Endothelial cell of umbilical vein (primary cell): Measurements from ENCODE around the gene EYS. TPM values are rescaled to one million over a fixed set of nuclear protein-coding genes. Genes with fewer than 3 reads are reported as not detected.

Experiments
- BruUV-seq: library from RNA; stranded (reverse); fragments of 400-500 nt; replicated peaks from 2 replicates; lab custom pipeline; 2021; lab: Mats Ljungman, UMichigan
- CTCF ChIA-PET: fragments of 300-600, 350-600 bp; sonication (Branson Sonifier 250); formaldehyde crosslinking; loops from one replicate; lab custom pipeline; 2021; ENCODE audit warnings: antibody characterized with exemption, inconsistent platforms; lab: Charles Lee
- POLR2A ChIA-PET: fragments of 300-600, 350-600 bp; sonication (Branson Sonifier 250); formaldehyde crosslinking; loops from one replicate; lab custom pipeline; 2021; ENCODE audit warnings: antibody characterized with exemption, inconsistent platforms; lab: Charles Lee
- DNase-seq: peaks from one replicate; pipeline ENCODE4 v3.0.0-alpha.2; 2011; ENCODE audit warnings: low read depth, low spot score
- FAIRE-seq: peaks from 2 replicates; lab custom pipeline; 2011; peaks lifted over from hg19 to GRCh38; lab: Jason Lieb, UNC
- H2AFZ ChIP-seq: 2 replicates; pipeline ENCODE4 v1.6.0; 2012; ENCODE audit warnings: low read depth, low read length, control low read depth, inconsistent platforms
- H3K27ac ChIP-seq: 2 replicates; pipeline ENCODE4 v1.5.1; 2011; ENCODE audit warnings: low read depth, mild to moderate bottlenecking, control low read depth, low read length, moderate library complexity; ENCODE audit not compliant: insufficient read depth
- H3K27me3 ChIP-seq, 2 experiments: 2 replicates each; pipeline versions ENCODE4 v1.6.0 to v1.6.1; 2011; ENCODE audit warnings: low read length in 2 of 2, mixed read lengths in 1 of 2; ENCODE audit not compliant: control insufficient read depth in 2 of 2, insufficient read depth in 2 of 2
- H3K36me3 ChIP-seq, 2 experiments: 2 replicates in 1 of 2; 3 replicates in 1 of 2; pipeline ENCODE4 v1.5.1; 2011; ENCODE audit warnings: low read length in 2 of 2, mild to moderate bottlenecking in 1 of 2, moderate library complexity in 1 of 2; ENCODE audit not compliant: control insufficient read depth in 2 of 2, insufficient read depth in 2 of 2; ENCODE audit errors: extremely low read depth in 1 of 2
- H3K4me1 ChIP-seq: 3 replicates; pipeline ENCODE4 v1.5.1; 2011; ENCODE audit warnings: mild to moderate bottlenecking, low read length; ENCODE audit not compliant: control insufficient read depth, insufficient read depth; ENCODE audit errors: extremely low read depth
- H3K4me2 ChIP-seq: 2 replicates; pipeline ENCODE4 v1.6.1; 2011; ENCODE audit warnings: low read length, control low read depth, mixed read lengths; ENCODE audit not compliant: insufficient read depth
- H3K4me3 ChIP-seq, 3 experiments: fragments of 200-600 bp in 1 of 3; sonication (generic), shearing (Covaris generic) in 1 of 3; replicated peaks in 1 of 3; 2 replicates each; pipeline ENCODE4 v1.5.1; 2011 to 2016; ENCODE audit warnings: control low read depth in 3 of 3, low read length in 3 of 3, mild to moderate bottlenecking in 2 of 3, inconsistent platforms in 1 of 3, low read depth in 1 of 3, moderate library complexity in 1 of 3; ENCODE audit not compliant: insufficient read depth in 1 of 3
- H3K79me2 ChIP-seq: 2 replicates; pipeline ENCODE4 v1.6.0; 2012; ENCODE audit warnings: low read length, inconsistent platforms; ENCODE audit not compliant: control insufficient read depth, insufficient read depth
- H3K9ac ChIP-seq: replicated peaks from 2 replicates; pipeline ENCODE3; 2011; ENCODE audit warnings: low read length, control low read depth; ENCODE audit not compliant: insufficient read depth; ENCODE audit errors: extremely low read depth
- H3K9me1 ChIP-seq: replicated peaks from 3 replicates; pipeline ENCODE4 v1.6.0; 2011; ENCODE audit warnings: mild to moderate bottlenecking, low read length; ENCODE audit not compliant: control insufficient read depth, insufficient read depth; ENCODE audit errors: extremely low read depth
- H3K9me3 ChIP-seq: replicated peaks from 2 replicates; pipeline ENCODE4 v1.5.1; 2012; ENCODE audit warnings: low read length, inconsistent platforms; ENCODE audit not compliant: control insufficient read depth, insufficient read depth
- H4K20me1 ChIP-seq: replicated peaks from 2 replicates; pipeline ENCODE3; 2011; ENCODE audit warnings: mild to moderate bottlenecking, low read length; ENCODE audit not compliant: control insufficient read depth, insufficient read depth; ENCODE audit errors: extremely low read depth
- EZH2 ChIP-seq: IDR thresholded peaks from 2 replicates; pipeline ENCODE4 v1.6.1; 2012; ENCODE audit warnings: borderline replicate concordance, low read depth, mild to moderate bottlenecking, moderate library complexity, low read length, inconsistent platforms; ENCODE audit not compliant: severe bottlenecking
- FOS ChIP-seq: IDR thresholded peaks from 2 replicates; pipeline ENCODE4 v1.6.1; 2011; ENCODE audit warnings: mild to moderate bottlenecking, low read length, moderate library complexity, borderline replicate concordance; ENCODE audit not compliant: insufficient read depth
- GATA2 ChIP-seq: IDR thresholded peaks from 2 replicates; pipeline ENCODE4 v1.7.0; 2011; ENCODE audit warnings: low read depth, mild to moderate bottlenecking, moderate library complexity, mixed read lengths, low read length; ENCODE audit not compliant: insufficient read length, insufficient read depth
- JUN ChIP-seq: IDR thresholded peaks from 2 replicates; pipeline ENCODE4 v1.6.1; 2011; ENCODE audit warnings: borderline replicate concordance, low read depth; ENCODE audit not compliant: insufficient read length, insufficient read depth
- MYC ChIP-seq: IDR thresholded peaks from one replicate; pipeline ENCODE4 v1.6.1; 2011; ENCODE audit warnings: mild to moderate bottlenecking, low read depth, low read length
- POLR2A ChIP-seq: IDR thresholded peaks from 2 replicates; pipeline ENCODE4 v1.6.1; 2012; ENCODE audit warnings: low read depth, mild to moderate bottlenecking, control low read depth, low read length
- POLR2AphosphoS5 ChIP-seq: IDR thresholded peaks from 2 replicates; pipeline ENCODE4 v1.6.1; 2012; ENCODE audit warnings: low read depth, mild to moderate bottlenecking, control low read depth, low read length, moderate library complexity; ENCODE audit not compliant: insufficient read depth
- dilution Hi-C: fragments of 300-500 bp; cut with MboI; formaldehyde crosslinking; loops from one replicate; pipeline ENCODE4 v1.15.0; 2019; ENCODE audit warnings: low sequenced_read_pairs; ENCODE audit not compliant: extremely low pct_ligation_motif_present
- intact Hi-C: fragments of 100-400 bp; cut with micrococcal nuclease; formaldehyde crosslinking; loops from one replicate; pipeline ENCODE4 v1.10.0; 2022
- polyA plus RNA-seq, 4 experiments: library from polyadenylated mRNA; depleted of rRNA in 3 of 4; stranded (reverse) in 3 of 4; unstranded in 1 of 4; fragments of >200 nt; gene quantifications; 2 replicates each; pipeline versions ENCODE4 v1.2.1 to v1.2.3, GENCODE V29; 2011 to 2012; ENCODE audit warnings: missing spikeins in 1 of 4
- total RNA-seq: library from RNA; stranded (reverse); gene quantifications from 2 replicates; pipeline ENCODE4 v1.2.3, GENCODE V29; 2021
- TF ChIP-seq, protein P1 (sequence below), 2 donors: IDR thresholded peaks; 1 replicate in 1 of 2; 2 replicates in 1 of 2; pipeline ENCODE4 v1.5.1; 2011; ENCODE audit warnings: low read length in 2 of 2, mild to moderate bottlenecking in 2 of 2, moderate library complexity in 2 of 2, control low read depth in 1 of 2, inconsistent platforms in 1 of 2, low read depth in 1 of 2; ENCODE audit not compliant: insufficient read depth in 1 of 2; ENCODE audit errors: extremely low read depth in 1 of 2
- TF ChIP-seq, protein P2 (sequence below): IDR thresholded peaks from 2 replicates; pipeline ENCODE4 v1.6.1; 2011; ENCODE audit not compliant: insufficient read depth, insufficient read length

Gene EYS
- total and polyA plus RNA-seq, 2 donors (not counting 3 experiments of a cell fraction or from before 2014, with no cell fraction given): 0.01 to 0.27 TPM

DNA sequence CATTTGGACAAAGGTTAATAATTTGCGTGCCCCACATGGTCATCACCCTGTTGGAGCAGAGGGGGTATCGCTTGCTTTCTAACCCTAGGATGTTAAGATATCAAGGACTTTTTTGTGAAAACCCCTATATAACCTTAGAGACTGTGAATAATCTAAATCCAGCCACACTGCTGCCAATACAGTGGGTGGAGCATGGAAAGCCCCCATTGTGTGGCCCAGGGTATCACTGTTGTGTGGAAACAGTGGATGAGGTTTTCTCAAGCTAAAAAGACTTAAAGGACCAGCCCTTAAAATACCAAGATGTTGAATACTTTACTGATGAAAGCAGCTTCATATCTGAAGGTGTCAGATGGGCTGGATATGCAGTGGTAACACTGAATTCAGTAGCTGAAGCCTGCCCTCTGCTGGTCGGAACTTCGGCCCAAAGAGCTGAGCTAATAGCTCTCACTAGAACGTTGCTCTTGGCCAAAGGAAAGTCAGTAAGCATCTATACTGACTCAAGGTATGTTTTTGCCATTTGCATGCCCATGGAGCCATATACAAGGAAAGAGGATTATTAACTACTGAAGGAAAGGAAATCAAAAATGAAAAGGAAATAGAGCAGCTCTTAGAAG lies 1376.2 kb downstream of the EYS start:
- Histone ChIP-seq H3K79me2 (no peaks in the 10 kb centered on the region), H3K9ac (no peak overlapping the region), H3K9me3 (no peaks in the 10 kb centered on the region), H3K9me1 (no peaks in the 10 kb centered on the region), H3K27ac (no peak overlapping the region), H3K4me2 (no peak overlapping the region), H3K36me3 (no peaks in the 10 kb centered on the region), H2AFZ (no peak overlapping the region), H3K4me1 (no peaks in the 10 kb centered on the region), H3K4me3 (no peak overlapping the region), H4K20me1 (no peaks in the 10 kb centered on the region), H3K27me3 (no peaks in the 10 kb centered on the region)
- no TSS peak for BruUV-seq
- no peak for TF ChIP-seq MYC
- TF ChIP-seq, protein P1, sequence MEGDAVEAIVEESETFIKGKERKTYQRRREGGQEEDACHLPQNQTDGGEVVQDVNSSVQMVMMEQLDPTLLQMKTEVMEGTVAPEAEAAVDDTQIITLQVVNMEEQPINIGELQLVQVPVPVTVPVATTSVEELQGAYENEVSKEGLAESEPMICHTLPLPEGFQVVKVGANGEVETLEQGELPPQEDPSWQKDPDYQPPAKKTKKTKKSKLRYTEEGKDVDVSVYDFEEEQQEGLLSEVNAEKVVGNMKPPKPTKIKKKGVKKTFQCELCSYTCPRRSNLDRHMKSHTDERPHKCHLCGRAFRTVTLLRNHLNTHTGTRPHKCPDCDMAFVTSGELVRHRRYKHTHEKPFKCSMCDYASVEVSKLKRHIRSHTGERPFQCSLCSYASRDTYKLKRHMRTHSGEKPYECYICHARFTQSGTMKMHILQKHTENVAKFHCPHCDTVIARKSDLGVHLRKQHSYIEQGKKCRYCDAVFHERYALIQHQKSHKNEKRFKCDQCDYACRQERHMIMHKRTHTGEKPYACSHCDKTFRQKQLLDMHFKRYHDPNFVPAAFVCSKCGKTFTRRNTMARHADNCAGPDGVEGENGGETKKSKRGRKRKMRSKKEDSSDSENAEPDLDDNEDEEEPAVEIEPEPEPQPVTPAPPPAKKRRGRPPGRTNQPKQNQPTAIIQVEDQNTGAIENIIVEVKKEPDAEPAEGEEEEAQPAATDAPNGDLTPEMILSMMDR (IDR thresholded peaks at IDR 0.05; ENCODE audit: extremely low read depth in 1 of 2, insufficient read depth in 1 of 2, low read depth in 1 of 2, low read length in 2 of 2): peak; percentile 46 to 62
- dilution Hi-C loops: no loop called here
- DNase-seq: peak; percentile 36
- ChIA-PET POLR2A (no interaction called here), CTCF (interaction anchor here (0.7 to 2.4 kb wide), 9 partner anchors 11 to 978 kb away, joined by 3 to 11 read pairs (median 5); no protein-coding TSS in a partner anchor)
- peak; percentile 79 for FAIRE-seq
- intact Hi-C loops: loop anchor here (1.0 kb wide), 2 partner anchors 318 to 402 kb away; no protein-coding TSS in a partner anchor

- no peak overlapping the region for H3K4me3 ChIP-seq
- TF ChIP-seq FOS: no peak
- no peak for TF ChIP-seq GATA2
- TF ChIP-seq POLR2AphosphoS5: no peak
- TF ChIP-seq MYC: no peak
- no peak for TF ChIP-seq POLR2A
- TF ChIP-seq, protein P1 (IDR thresholded peaks at IDR 0.05; ENCODE audit: extremely low read depth in 1 of 2, insufficient read depth in 1 of 2, low read depth in 1 of 2, low read length in 2 of 2): no peak
- TF ChIP-seq EZH2: no peak
- TF ChIP-seq, protein P2, sequence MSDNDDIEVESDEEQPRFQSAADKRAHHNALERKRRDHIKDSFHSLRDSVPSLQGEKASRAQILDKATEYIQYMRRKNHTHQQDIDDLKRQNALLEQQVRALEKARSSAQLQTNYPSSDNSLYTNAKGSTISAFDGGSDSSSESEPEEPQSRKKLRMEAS: no peak
- no peak for TF ChIP-seq JUN
- H3K27me3 ChIP-seq: no peaks in the 10 kb centered on the region
- no peaks in the 10 kb centered on the region for H3K36me3 ChIP-seq
- no peaks in the 10 kb centered on the region for H4K20me1 ChIP-seq
- DNase-seq: no peak
- H3K9ac ChIP-seq: no peak overlapping the region
- no peak overlapping the region for H3K4me2 ChIP-seq
- no peaks in the 10 kb centered on the region for H3K9me1 ChIP-seq
- H3K9me3 ChIP-seq: no peaks in the 10 kb centered on the region
- no peaks in the 10 kb centered on the region for H3K79me2 ChIP-seq
- no peaks in the 10 kb centered on the region for H3K4me1 ChIP-seq
- H3K27ac ChIP-seq: no peak overlapping the region
- no peak overlapping the region for H2AFZ ChIP-seq
- no TSS peak for BruUV-seq
- ChIA-PET POLR2A (no interaction called here), CTCF (no interaction called here)
- intact Hi-C loops (no loop called here), dilution Hi-C loops (no loop called here)
- FAIRE-seq: no peak
Measured at GRCh38 chr6:64326939-64327338, 1380.1 kb downstream of the EYS start.
